KMS-11 (cell line): ENCODE measurements around the gene BCL2A1.

ENCODE experiments used
- H2AFZ ChIP-seq: fragments of 200-600 bp; sonication (generic); 2 replicates; pipeline ENCODE4 v1.6.1; 2016; ENCODE audit warnings: antibody characterized with exemption, mixed run types, low read depth
- H3K27ac ChIP-seq: fragments of 200-600 bp; sonication (generic); 2 replicates; pipeline ENCODE4 v1.6.1; 2016; ENCODE audit warnings: mild to moderate bottlenecking, mixed run types
- H3K27me3 ChIP-seq: fragments of 200-600 bp; sonication (generic); 2 replicates; pipeline ENCODE4 v1.6.1; 2017; ENCODE audit warnings: mild to moderate bottlenecking, low read depth, mixed run types, moderate library complexity; ENCODE audit not compliant: insufficient read depth
- H3K36me3 ChIP-seq: fragments of 200-600 bp; sonication (generic); 2 replicates; pipeline ENCODE4 v1.6.1; 2017; ENCODE audit warnings: mild to moderate bottlenecking, mixed run types; ENCODE audit not compliant: insufficient read depth
- H3K4me1 ChIP-seq: fragments of 200-600 bp; sonication (generic); 2 replicates; pipeline ENCODE4 v1.6.1; 2016; ENCODE audit warnings: mild to moderate bottlenecking, low read depth, mixed run types; ENCODE audit not compliant: poor library complexity, severe bottlenecking
- H3K4me2 ChIP-seq: fragments of 200-600 bp; sonication (generic); 2 replicates; pipeline ENCODE4 v1.7.0; 2016; ENCODE audit warnings: mild to moderate bottlenecking, mixed run types
- H3K4me3 ChIP-seq: fragments of 200-600 bp; sonication (generic); IDR thresholded peaks from 2 replicates; pipeline ENCODE4 v1.6.1; 2017; ENCODE audit warnings: low read depth, low read length, mixed read lengths; ENCODE audit not compliant: insufficient read depth
- H3K79me2 ChIP-seq: fragments of 200-600 bp; sonication (generic); 2 replicates; pipeline ENCODE4 v1.6.1; 2016; ENCODE audit warnings: low read depth, mixed run types; ENCODE audit not compliant: insufficient read depth
- H3K9ac ChIP-seq: fragments of 200-600 bp; sonication (generic); 2 replicates; pipeline ENCODE4 v1.6.1; 2016; ENCODE audit warnings: mild to moderate bottlenecking, mixed run types
- H4K20me1 ChIP-seq: fragments of 200-600 bp; sonication (generic); 2 replicates; pipeline ENCODE4 v1.6.1; 2016; ENCODE audit warnings: mild to moderate bottlenecking, mixed run types; ENCODE audit not compliant: insufficient read depth
- TF ChIP-seq, protein P1 (sequence below): fragments of 200-600 bp; sonication (generic); conservative IDR thresholded peaks from 2 replicates; pipeline ENCODE4 v1.6.1; 2017; ENCODE audit warnings: low read depth, mild to moderate bottlenecking, antibody characterized with exemption, low read length, moderate library complexity, mixed read lengths

The BCL2A1 gene

DNA sequence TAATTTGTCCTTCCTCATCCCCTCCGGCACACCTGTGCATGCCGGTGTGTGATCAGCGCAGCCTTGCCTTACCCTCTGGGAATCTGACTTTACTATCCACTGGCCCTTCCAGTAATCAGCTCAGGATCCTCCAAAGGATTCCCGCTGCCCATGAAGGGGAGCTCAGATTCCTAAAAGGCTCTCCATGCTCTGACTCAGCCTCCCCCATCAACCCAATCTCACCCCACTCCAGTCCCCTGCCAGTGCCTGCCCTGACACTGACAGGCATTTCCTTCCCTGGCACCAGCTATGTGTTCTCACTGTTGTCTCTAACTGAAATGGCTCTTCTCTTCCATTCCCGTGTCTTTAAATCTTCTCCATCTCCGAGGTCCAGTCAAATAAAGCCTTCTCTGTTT is 7.3 kb upstream of the BCL2A1 start:
- H3K4me3 ChIP-seq = no peak overlapping the region
- TF ChIP-seq, protein P1, sequence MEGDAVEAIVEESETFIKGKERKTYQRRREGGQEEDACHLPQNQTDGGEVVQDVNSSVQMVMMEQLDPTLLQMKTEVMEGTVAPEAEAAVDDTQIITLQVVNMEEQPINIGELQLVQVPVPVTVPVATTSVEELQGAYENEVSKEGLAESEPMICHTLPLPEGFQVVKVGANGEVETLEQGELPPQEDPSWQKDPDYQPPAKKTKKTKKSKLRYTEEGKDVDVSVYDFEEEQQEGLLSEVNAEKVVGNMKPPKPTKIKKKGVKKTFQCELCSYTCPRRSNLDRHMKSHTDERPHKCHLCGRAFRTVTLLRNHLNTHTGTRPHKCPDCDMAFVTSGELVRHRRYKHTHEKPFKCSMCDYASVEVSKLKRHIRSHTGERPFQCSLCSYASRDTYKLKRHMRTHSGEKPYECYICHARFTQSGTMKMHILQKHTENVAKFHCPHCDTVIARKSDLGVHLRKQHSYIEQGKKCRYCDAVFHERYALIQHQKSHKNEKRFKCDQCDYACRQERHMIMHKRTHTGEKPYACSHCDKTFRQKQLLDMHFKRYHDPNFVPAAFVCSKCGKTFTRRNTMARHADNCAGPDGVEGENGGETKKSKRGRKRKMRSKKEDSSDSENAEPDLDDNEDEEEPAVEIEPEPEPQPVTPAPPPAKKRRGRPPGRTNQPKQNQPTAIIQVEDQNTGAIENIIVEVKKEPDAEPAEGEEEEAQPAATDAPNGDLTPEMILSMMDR = no peak
- H3K9ac ChIP-seq = no peak overlapping the region
- no peak overlapping the region for H3K27ac ChIP-seq
- peaks cover 16% of the 10 kb centered on the region for H3K4me1 ChIP-seq
- no peaks in the 10 kb centered on the region for H4K20me1 ChIP-seq
- H3K4me2 ChIP-seq = no peak overlapping the region
- no peaks in the 10 kb centered on the region for H3K79me2 ChIP-seq
- no peaks in the 10 kb centered on the region for H3K36me3 ChIP-seq
- no peak overlapping the region for H2AFZ ChIP-seq
- peaks cover 2% of the 10 kb centered on the region; the same call in 1 of the 2 replicates for H3K27me3 ChIP-seq

DNA sequence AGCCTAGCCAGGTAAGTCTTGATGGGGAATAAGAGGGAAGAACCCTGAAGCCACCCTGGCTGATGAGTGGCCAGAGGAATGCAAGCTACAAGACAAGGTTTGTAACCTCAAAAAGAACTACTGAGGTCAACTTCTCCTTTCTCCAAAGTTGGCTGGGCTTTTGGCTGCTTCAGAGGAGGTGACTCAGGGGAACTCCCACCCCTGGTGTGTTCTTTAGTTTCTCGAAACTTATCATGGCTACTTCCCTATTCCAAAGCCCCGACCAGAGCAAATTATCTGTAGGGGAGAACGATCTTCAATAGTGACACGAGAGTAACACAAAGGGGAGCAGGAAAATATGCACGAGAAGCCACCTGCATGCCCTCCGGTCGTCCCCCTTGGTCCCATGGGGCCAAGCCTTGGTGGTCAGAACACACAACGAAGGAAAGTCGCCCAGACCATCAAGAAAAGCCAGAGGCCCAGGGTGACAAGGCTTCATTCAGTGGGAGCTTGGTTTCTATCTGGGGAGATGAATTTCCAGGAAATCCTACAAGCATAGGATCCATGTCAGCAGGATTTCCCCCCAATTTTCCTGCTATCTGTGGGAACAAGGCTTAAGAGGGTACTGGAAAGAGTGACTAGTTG is 6.5 kb upstream of the BCL2A1 start:
- no peaks in the 10 kb centered on the region; the same call in 1 of the 2 replicates for H3K27me3 ChIP-seq
- H3K9ac ChIP-seq = no peak overlapping the region
- peaks cover 14% of the 10 kb centered on the region for H3K4me1 ChIP-seq
- no peak overlapping the region for H3K4me3 ChIP-seq
- no peaks in the 10 kb centered on the region for H3K79me2 ChIP-seq
- H3K36me3 ChIP-seq = no peaks in the 10 kb centered on the region
- no peaks in the 10 kb centered on the region for H4K20me1 ChIP-seq
- no peak overlapping the region for H3K27ac ChIP-seq
- no peak overlapping the region for H3K4me2 ChIP-seq
- TF ChIP-seq, protein P1 = no peak
- H2AFZ ChIP-seq = no peak overlapping the region

DNA sequence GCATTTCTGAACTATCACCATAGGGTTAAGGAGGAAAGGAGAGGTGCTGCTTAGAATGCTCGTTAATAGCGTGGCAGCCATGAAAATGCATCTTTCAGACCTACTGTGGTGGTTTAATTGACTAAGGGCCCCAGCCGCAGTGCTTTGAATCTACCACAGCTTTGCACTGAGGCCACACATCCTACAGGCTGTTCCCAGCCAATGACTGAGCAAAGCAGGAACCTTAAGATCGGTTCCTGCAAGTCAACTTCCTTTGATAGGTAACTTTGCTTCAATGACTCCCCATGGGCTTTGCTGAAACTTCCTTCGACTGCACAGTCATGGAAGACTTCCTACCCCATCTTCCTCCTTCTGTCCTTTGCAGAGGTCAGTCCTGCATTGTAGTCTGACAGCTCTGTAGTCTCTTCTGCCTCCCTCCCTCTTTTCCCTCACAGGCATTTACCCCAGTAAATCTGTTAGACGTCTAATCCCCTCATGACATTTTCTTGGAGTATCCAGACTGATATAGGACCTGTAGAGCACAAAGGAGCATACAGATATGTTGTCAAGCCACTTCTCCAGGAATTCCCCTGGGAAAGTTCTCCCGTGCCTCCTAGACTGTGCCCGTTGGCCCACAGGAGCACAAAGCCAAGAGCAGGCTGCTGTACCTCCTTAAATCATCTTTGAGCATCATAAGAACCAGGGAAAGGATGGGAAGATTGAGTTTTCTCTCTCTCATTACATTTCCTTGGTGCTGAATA is 2.6 kb upstream of the BCL2A1 start:
- Histone ChIP-seq H3K4me3 (no peak overlapping the region), H3K79me2 (no peaks in the 10 kb centered on the region), H3K36me3 (no peaks in the 10 kb centered on the region), H3K4me2 (no peak overlapping the region), H3K4me1 (no peaks in the 10 kb centered on the region), H3K9ac (no peak overlapping the region), H4K20me1 (no peaks in the 10 kb centered on the region), H3K27me3 (no peaks in the 10 kb centered on the region; the same call in 1 of the 2 replicates), H3K27ac (no peak overlapping the region), H2AFZ (no peak overlapping the region)
- TF ChIP-seq, protein P1 = no peak

DNA sequence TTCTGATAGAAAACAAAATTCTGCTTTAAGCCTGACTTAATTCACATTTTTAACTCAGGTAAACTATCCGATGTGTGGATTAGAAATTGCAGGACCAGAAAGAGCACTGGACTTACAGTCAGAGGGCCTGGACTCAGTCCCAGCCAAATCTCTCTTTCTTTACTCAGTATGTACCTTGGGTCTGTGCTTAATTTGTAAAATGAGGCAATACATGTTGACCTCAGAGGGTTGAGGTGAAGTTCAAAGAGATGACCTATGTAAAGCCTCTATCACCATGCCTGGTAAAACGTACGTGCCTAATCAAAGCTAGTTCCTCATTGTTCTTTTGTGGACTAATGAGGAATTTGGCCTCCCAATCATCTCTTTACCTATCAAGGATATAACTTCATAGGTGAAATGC is 1.9 kb upstream of the BCL2A1 start:
- H3K4me2 ChIP-seq = no peak overlapping the region
- no peaks in the 10 kb centered on the region for H3K4me1 ChIP-seq
- H3K4me3 ChIP-seq = no peak overlapping the region
- H3K9ac ChIP-seq = no peak overlapping the region
- H2AFZ ChIP-seq = no peak overlapping the region
- no peak overlapping the region for H3K27ac ChIP-seq
- TF ChIP-seq, protein P1 = no peak
- H4K20me1 ChIP-seq = no peaks in the 10 kb centered on the region
- H3K27me3 ChIP-seq = no peaks in the 10 kb centered on the region; the same call in 1 of the 2 replicates
- H3K79me2 ChIP-seq = no peaks in the 10 kb centered on the region
- no peaks in the 10 kb centered on the region for H3K36me3 ChIP-seq
